Mesothelial cell of epicardium (in vitro differentiated cells): Measurements from ENCODE around the gene SRGAP2. TPM values are rescaled to one million over a fixed set of nuclear protein-coding genes. Genes with fewer than 3 reads are reported as not detected.
"Not testable (repeated sequence)": the region's sequence is repeated elsewhere in the genome, so short reads cannot be mapped to it uniquely, and the experiment has no call there.

Source experiments
- DNase-seq, 2 experiments: peaks; one replicate each; pipeline ENCODE4 v3.0.0; 2021; ENCODE audit warnings: low spot score in 2 of 2; ENCODE audit not compliant: unreplicated experiment in 2 of 2
- H3K27ac Mint-ChIP-seq: 2 replicates; pipeline ENCODE4 v1.8.0; 2021; ENCODE audit warnings: mixed read lengths
- H3K27me3 Mint-ChIP-seq: 2 replicates; pipeline ENCODE4 v1.8.0; 2021; ENCODE audit warnings: low read depth, mixed read lengths
- H3K36me3 Mint-ChIP-seq: 2 replicates; pipeline ENCODE4 v1.8.0; 2021; ENCODE audit warnings: mixed read lengths
- H3K4me1 Mint-ChIP-seq: 2 replicates; pipeline ENCODE4 v1.8.0; 2021; ENCODE audit warnings: mixed read lengths
- H3K4me3 Mint-ChIP-seq: 2 replicates; pipeline ENCODE4 v1.8.0; 2021; ENCODE audit warnings: mild to moderate bottlenecking, moderate library complexity, mixed read lengths
- H3K9me3 Mint-ChIP-seq: 2 replicates; pipeline ENCODE4 v1.8.0; 2021; ENCODE audit warnings: mixed read lengths
- total RNA-seq: library from RNA; stranded (reverse); gene quantifications from 3 replicates; pipeline ENCODE4 v1.2.1, GENCODE V29; 2021

SRGAP2 gene
- total RNA-seq, 1 donor from 2014 or later = 50.7 TPM

DNA sequence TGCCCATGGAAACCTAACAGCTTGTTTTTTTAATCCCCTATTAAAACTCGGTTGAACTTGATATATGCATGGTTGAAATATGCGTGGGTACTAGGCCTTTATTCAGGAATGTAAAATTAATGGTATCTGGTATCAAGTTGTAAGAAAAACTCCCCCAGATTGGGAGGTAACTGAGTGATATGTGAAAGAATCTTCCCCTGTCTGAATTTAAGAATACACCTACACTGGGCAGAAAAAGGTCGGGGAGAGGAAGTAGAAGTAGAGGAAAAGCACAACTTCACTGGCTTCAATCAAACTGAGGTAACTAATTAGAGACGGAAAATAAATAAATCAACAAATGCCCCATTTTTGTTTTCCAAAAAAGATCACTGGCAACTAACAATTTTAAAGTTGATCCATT, 16.5 kb upstream of the SRGAP2 start:
- not testable (repeated sequence) for DNase-seq, H3K27me3 Mint-ChIP-seq, H3K4me1 Mint-ChIP-seq, H3K9me3 Mint-ChIP-seq, H3K4me3 Mint-ChIP-seq, H3K36me3 Mint-ChIP-seq
- H3K27ac Mint-ChIP-seq = peak overlapping the region; percentile 70

DNA sequence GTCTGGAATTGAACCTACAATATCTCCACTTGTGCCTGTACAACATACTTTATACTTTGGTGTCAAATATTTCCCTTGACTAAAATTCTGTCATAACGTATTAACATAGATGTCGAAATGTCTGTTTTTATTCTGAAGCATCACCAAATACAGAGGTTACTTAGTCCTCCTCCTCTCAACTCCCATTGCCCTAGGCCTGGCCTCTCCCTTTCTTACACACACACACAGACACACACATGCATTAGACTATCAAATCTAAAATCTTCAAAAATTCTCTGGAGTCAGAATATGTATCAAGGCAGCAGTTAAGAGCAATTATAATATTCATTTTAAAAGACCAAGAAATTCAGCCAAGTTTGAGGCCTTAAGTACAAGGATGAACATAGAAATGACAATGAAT, 8.2 kb upstream of the SRGAP2 start:
- DNase-seq, H3K9me3 Mint-ChIP-seq, H3K27ac Mint-ChIP-seq, H3K36me3 Mint-ChIP-seq, H3K4me1 Mint-ChIP-seq, H3K4me3 Mint-ChIP-seq, H3K27me3 Mint-ChIP-seq: not testable (repeated sequence)

DNA sequence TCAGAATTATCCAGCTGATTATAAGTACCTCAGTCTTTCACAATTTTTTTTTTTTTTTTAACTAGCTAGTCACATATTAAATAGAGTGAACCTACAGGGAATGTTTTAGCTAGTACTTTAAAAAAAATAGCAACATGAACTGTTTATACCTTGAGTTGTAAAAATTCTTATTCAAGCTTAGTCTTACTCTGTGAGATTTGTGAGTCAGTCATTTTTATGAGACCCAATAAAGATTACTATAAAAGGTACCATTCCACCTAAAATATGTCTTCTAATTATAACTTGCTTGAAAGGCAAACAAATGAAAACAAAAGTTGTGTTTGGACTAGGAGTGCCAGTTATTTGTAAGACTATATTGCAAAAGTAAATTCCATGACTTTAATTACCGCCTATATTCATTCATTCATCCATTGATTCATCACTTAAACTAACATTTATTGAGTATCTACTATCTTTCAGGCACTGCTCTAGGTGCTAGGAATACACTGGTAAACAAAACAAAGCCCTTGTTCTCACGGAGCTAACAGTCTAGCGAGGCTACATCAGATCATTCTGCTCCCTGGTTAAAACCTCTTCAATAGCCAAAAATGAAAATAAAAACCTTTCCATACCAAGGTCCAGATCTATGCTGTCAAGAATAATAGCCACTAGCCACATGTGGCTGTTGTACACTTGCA, 6.5 kb upstream of the SRGAP2 start:
- H3K4me3 Mint-ChIP-seq, H3K27ac Mint-ChIP-seq: not testable (repeated sequence)

DNA sequence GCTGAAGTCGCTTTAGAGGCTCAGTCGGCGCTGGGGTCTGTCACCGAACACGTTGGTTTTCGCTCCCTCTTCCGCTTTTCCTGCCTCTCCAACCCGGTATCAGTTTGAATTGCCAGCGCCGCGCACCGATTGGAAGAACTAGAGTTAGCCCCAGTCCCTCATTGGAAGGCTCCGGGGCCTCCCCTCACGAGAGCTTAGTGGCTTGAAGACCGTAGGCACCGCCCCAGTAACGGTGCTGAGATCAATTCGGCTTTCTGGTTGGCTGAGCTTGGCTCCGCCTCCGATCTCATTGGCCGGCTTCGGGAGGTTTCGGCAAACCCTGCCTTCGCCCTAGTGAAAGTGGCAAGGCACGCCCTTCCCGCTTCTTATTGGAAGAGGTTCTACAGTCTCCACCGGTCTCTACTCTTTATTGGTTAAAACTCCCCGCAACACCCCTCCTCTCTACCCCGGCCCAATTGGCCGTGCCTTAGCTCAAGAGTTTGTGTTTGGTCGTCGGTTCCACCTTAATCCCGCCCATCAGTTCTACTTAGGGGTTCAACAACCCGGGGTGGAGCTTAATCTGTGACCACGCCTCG, 465 bp upstream of the SRGAP2 start, which contains the start of gene FAM72A:
Gene FAM72A, minus strand, starts transcription at position 51 of the 575 bp plus-strand sequence. CDS start 814 bp downstream, outside the sequence.
- DNase-seq = peak; percentile 88 to 95
- not testable (repeated sequence) for H3K9me3 Mint-ChIP-seq, H3K4me1 Mint-ChIP-seq, H3K27me3 Mint-ChIP-seq, H3K36me3 Mint-ChIP-seq
- Mint-ChIP-seq H3K4me3 (peak within 1 kb of the TSS; percentile 76), H3K27ac (peak within 1 kb of the TSS; percentile 83)

More for the DNA sequence above, 6.5 kb upstream of the SRGAP2 start:
- H3K36me3 Mint-ChIP-seq, H3K27me3 Mint-ChIP-seq, DNase-seq, H3K4me1 Mint-ChIP-seq, H3K9me3 Mint-ChIP-seq: not testable (repeated sequence)

DNA sequence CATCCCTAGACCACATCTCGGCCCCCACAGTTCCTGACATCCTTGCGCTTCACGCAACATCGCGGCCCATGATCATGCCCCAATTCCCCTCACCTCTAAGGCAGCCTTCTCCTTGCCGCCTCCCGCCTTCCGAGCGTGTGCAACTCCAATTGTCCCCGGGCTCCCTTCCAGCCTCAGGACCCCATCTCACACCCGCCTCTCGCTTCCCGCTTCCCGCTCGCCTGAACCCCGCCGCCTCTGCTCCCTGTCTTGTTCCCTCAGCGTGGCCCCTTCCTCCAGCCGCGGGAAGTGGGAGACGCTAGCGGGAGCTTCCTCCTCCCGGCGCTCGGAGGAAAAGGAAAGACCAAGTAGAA, 794 bp downstream of the SRGAP2 start:
- H3K9me3 Mint-ChIP-seq, H3K4me1 Mint-ChIP-seq, H3K27me3 Mint-ChIP-seq, H3K36me3 Mint-ChIP-seq, H3K27ac Mint-ChIP-seq: not testable (repeated sequence)
- H3K4me3 Mint-ChIP-seq = peak overlapping the region; percentile 75
- DNase-seq = peak in 1 of 2 experiments; percentile 37

DNA sequence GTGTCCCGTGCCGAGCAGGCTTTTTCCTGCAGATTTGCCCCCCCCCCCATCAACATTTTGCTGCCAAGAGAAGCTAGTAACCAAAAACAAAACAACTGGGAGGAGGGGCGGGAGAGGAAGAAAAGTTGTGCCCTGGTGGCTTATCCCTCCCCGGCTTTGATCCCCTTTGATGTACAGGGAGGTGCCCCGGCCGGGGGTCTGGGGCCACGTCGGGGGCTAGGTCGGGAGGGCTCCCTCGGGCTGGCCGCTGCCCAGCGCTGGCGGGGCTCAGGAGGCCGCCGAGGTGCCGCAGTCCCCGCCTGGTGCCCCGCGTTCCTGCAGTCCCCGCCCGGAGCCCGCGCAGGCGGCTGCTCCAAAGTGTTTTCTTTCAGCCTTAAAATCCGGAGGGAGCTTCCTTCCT, 1.5 kb downstream of the SRGAP2 start:
- H3K4me1 Mint-ChIP-seq, H3K36me3 Mint-ChIP-seq, H3K27me3 Mint-ChIP-seq, H3K9me3 Mint-ChIP-seq: not testable (repeated sequence)
- peak in 1 of 2 experiments; percentile 34 for DNase-seq
- peak overlapping the region; percentile 75 for H3K4me3 Mint-ChIP-seq
- peak overlapping the region; percentile 84 for H3K27ac Mint-ChIP-seq

DNA sequence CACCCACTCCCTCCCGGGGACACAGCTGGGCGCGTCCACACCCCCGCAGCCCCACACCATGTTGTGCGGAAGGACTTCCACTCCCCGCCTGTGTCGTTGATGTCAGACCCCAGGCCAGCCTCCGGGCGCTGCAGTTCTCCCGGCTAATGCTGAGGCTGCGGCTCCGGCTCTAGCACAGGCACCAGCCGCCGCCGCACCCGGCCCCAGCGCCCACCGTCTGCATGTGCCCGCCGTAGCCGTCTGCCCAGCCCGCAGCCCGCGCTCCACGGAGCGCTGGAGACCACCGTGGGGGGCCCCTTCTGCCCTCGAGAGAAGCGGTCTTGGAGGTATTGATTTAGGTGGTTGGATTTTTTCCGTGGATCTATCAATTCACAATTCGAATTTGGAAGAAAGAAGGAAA, 2.2 kb downstream of the SRGAP2 start:
- H3K27ac Mint-ChIP-seq, H3K36me3 Mint-ChIP-seq, H3K4me1 Mint-ChIP-seq, H3K27me3 Mint-ChIP-seq, H3K4me3 Mint-ChIP-seq, H3K9me3 Mint-ChIP-seq: not testable (repeated sequence)
- peak; percentile 17 to 39 for DNase-seq

DNA sequence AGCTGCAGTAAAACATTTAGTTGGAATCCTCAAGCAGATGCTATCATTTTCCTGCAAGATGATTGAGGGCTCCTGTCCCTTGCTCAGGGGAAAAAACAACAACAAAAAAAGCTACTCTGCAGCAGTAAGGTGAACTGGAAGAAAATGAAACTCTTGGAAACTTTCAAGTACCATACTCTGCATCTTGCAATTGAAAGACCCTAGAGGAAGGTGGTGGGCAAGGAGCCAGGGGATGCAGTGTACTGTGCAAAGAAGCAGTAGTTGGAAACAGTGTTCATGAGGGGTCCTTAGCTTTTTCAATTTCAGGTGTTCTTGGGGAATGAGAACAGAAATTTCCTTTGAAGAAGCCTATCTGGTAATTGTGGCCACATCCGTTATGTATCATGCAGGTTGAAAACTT, 7.5 kb downstream of the SRGAP2 start:
- not testable (repeated sequence) for H3K36me3 Mint-ChIP-seq, H3K27ac Mint-ChIP-seq, H3K9me3 Mint-ChIP-seq, H3K4me3 Mint-ChIP-seq, DNase-seq, H3K4me1 Mint-ChIP-seq, H3K27me3 Mint-ChIP-seq

DNA sequence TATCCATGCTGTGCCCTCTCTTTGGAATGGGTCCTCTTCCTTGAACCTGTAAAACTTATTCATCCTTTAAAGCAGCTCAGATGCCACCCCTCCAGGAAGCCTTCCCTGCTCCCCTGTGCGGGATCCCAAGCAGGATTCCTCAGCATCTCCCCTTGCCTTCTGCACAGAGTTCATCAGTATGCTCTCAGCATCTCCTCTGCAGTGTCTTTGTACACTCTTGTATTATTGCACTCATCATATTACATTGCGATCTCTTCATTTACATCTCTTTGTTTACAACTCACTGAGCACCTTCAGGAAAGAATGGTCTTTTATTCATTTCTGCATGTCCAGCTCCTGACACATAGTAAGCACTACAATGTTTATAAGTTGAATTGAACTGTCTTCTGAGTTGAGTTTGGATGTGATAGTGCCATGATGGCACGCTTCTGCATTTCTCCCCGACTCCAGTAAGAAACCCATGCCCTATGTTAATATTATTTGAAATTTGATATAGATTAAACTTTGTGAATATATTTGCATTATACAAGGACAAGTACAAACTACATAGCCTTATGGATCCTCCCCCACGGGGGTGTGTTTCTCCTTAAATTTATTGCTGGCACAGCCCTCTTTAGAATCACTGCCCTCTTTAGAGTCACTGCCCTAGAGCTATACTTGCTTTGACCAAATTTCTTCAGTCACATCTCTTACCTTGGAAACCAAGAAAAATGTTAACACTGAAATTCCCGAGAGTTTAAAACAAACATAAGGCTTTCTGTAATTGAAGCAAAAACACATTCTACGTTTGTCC, 12.5 kb downstream of the SRGAP2 start:
- H3K27me3 Mint-ChIP-seq, H3K9me3 Mint-ChIP-seq, H3K36me3 Mint-ChIP-seq, H3K4me3 Mint-ChIP-seq, H3K4me1 Mint-ChIP-seq, DNase-seq, H3K27ac Mint-ChIP-seq: not testable (repeated sequence)

DNA sequence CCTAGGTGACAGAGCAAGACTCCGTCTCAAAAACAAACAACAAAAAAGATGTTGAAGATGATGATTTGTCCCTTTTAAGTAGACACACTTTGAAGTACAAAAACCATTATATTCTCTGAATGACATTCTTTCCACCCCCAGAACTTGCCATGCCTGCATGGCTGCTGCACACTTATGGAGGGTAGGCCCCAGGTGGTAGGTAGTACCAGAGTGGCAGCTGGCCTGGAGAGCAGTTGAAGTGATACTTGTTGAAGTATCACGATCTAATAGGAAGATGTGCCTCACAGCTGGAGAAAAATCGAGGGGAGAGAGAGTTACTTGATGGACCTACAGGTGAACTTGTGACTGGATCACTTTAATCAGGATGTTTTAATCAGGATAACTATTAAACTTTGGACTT, 14.9 kb downstream of the SRGAP2 start:
- H3K27me3 Mint-ChIP-seq, H3K4me1 Mint-ChIP-seq, DNase-seq, H3K9me3 Mint-ChIP-seq, H3K36me3 Mint-ChIP-seq, H3K27ac Mint-ChIP-seq, H3K4me3 Mint-ChIP-seq: not testable (repeated sequence)

DNA sequence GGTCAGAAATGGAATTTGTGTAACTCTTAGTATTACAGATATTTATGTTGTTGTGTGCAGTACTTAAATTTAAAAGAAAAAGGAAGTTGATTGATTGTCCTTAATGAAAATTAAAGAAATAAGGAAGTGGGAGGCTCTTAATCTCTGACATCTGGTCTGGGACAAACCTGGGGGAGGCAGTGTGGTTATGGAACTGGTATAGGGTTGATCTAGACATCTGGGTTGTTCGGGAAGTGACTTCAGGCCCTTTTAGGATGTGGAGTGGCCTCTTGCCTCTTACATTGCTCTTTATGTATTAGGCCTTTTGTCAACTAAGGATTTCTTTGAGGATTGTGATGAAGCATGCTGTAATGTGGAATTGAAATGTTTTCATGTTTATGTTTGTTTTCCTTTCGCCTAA, 15.4 kb downstream of the SRGAP2 start:
- H3K4me1 Mint-ChIP-seq, H3K36me3 Mint-ChIP-seq, H3K27ac Mint-ChIP-seq, DNase-seq, H3K27me3 Mint-ChIP-seq, H3K9me3 Mint-ChIP-seq, H3K4me3 Mint-ChIP-seq: not testable (repeated sequence)

DNA sequence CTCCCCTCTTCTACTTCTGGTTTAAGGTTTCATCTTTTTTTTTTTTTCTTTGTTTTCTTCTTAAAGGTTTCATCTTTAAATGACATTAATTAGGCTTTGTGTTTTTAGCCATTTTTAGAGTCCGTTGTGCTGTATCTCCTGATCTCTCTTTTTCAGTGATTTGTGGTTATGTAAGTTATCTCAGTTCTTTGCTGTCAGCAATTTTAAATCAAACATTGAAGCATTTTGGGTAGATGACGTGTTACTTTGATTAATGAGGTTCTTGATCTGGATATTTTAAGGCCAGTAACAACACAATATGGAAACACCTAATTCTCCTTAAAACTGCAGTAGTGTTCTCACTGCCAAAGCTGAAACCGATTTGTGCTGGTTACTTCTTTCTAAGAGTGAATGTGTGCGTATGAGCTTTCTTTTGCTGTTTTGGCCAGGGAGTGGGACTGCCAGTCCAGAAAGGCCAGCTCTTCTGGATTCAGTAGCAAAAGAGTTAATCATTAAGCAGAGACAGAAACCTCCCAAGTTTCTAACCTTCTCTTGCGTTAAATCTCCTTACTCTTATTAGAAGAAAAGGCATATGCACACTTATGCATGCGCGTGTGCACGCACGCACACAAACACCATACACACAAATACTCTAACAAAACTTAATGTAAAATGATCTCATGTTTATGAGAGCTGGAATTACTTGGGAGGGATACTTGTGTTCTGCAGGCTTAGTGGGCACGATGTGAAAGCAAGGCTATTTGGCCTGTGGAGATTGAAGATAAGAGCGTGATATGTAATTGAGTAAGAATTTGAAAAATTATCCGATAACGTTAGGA, 16.4 kb downstream of the SRGAP2 start:
- H3K4me1 Mint-ChIP-seq, H3K4me3 Mint-ChIP-seq, H3K9me3 Mint-ChIP-seq, DNase-seq, H3K27me3 Mint-ChIP-seq, H3K36me3 Mint-ChIP-seq: not testable (repeated sequence)
- H3K27ac Mint-ChIP-seq = peak overlapping the region; percentile 83

DNA sequence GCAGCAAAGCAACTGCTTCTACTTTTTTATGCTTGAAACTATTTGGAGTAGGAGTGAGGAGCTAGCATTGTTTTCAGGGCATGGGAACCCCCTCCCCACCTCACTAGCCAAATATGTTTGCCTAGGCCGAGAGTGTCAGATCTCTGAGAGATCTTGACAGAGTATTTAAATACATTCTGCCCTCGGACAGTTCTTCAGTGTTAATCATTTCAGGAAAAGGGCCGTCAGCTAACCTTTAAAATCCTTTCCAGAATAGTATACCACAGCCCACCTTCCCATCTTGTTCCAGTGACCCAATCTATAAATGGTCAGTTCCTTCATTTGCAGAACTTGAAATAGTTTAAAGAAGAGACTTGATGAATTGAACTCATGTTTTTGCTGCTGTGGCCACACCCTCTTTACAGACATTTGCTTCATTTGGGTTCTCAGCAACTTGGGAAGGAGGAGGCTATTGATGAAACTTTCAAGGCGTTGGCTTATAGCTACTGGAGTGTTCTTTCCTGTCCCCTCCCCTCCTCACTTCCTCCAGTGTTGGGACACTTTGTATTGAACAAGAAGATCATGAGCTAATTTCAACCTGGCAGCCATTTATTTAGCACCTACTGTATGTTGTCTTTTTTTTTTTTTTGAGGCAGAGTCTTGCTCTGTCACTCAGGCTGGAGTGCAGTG, 17.1 kb downstream of the SRGAP2 start:
- H3K36me3 Mint-ChIP-seq, H3K27me3 Mint-ChIP-seq, DNase-seq, H3K4me3 Mint-ChIP-seq, H3K4me1 Mint-ChIP-seq, H3K9me3 Mint-ChIP-seq: not testable (repeated sequence)
- H3K27ac Mint-ChIP-seq = peak overlapping the region; percentile 83
